ENCODE data around the gene CREG2.
A peak's percentile ranks its signal among the peaks of the same experiment; 100 is the strongest.
"Not testable (repeated sequence)": the region's sequence is repeated elsewhere in the genome, so short reads cannot be mapped to it uniquely, and the experiment has no call there.

The CREG2 gene

GRCh38 chr2:101328474-101329007 lies 58.8 kb downstream of the CREG2 start:
- Mint-ChIP-seq H3K27ac (no peak overlapping the region), H3K9me3 (no peaks in the 10 kb centered on the region), H3K4me1 (no peaks in the 10 kb centered on the region), H3K36me3 (no peaks in the 10 kb centered on the region), H3K4me3 (no peak overlapping the region)
- peak; percentile 88 for ATAC-seq
- peak in 1 of 2 donors; percentile 63 for DNase-seq (ENCODE audit: low spot score in 2 of 2)

GRCh38 chr2:101327863-101328394 lies 59.4 kb downstream of the CREG2 start:
- Mint-ChIP-seq H3K36me3 (no peaks in the 10 kb centered on the region), H3K4me1 (no peaks in the 10 kb centered on the region), H3K9me3 (no peaks in the 10 kb centered on the region), H3K27ac (no peak overlapping the region), H3K4me3 (no peak overlapping the region)
- no peak for DNase-seq (ENCODE audit: low spot score in 2 of 2)
- ATAC-seq: peak; percentile 35

- Mint-ChIP-seq H3K27ac (no peak overlapping the region), H3K4me3 (no peak overlapping the region), H3K4me1 (no peaks in the 10 kb centered on the region), H3K9me3 (no peaks in the 10 kb centered on the region), H3K36me3 (no peaks in the 10 kb centered on the region)
- DNase-seq (ENCODE audit: low spot score in 2 of 2): no peak
- ATAC-seq: no peak
Observed at GRCh38 chr2:101325425-101325824, 61.9 kb downstream of the CREG2 start.

- ATAC-seq; H3K9me3 Mint-ChIP-seq; DNase-seq (ENCODE audit: low spot score in 2 of 2); H3K27ac Mint-ChIP-seq; H3K4me3 Mint-ChIP-seq; H3K36me3 Mint-ChIP-seq: not testable (repeated sequence)
- peaks cover 12% of the 10 kb centered on the region for H3K4me1 Mint-ChIP-seq
Observed at GRCh38 chr2:101316568-101316967, 70.7 kb downstream of the CREG2 start.

- Mint-ChIP-seq H3K9me3 (peaks cover 3% of the 10 kb centered on the region), H3K4me3 (peak overlapping the region; percentile 14), H3K36me3 (peaks cover 24% of the 10 kb centered on the region), H3K27ac (peak overlapping the region; percentile 24), H3K4me1 (peaks cover 44% of the 10 kb centered on the region)
- ATAC-seq (no peak), DNase-seq (ENCODE audit: low spot score in 2 of 2) (no peak)
Observed at GRCh38 chr2:101311696-101312017, 75.6 kb downstream of the CREG2 start.

GRCh38 chr2:101310834-101311695 lies 76.2 kb downstream of the CREG2 start:
- ATAC-seq: no peak
- Mint-ChIP-seq H3K4me3 (peak overlapping the region; percentile 14), H3K9me3 (no peaks in the 10 kb centered on the region), H3K36me3 (peaks cover 30% of the 10 kb centered on the region), H3K4me1 (peaks cover 49% of the 10 kb centered on the region), H3K27ac (peak overlapping the region; percentile 24)
- DNase-seq (ENCODE audit: low spot score in 2 of 2): no peak

GRCh38 chr2:101310090-101310833 lies 77.0 kb downstream of the CREG2 start:
- DNase-seq (ENCODE audit: low spot score in 2 of 2): no peak
- Mint-ChIP-seq H3K36me3 (peaks cover 38% of the 10 kb centered on the region), H3K4me3 (peak overlapping the region; percentile 90), H3K4me1 (peaks cover 57% of the 10 kb centered on the region), H3K27ac (peak overlapping the region; percentile 24), H3K9me3 (no peaks in the 10 kb centered on the region)
- no peak for ATAC-seq

- Mint-ChIP-seq H3K4me3 (peak within 1 kb of the TSS; percentile 90), H3K27ac (peak within 1 kb of the TSS; percentile 95), H3K36me3 (peaks cover 54% of the 10 kb centered on the region), H3K4me1 (peaks cover 68% of the 10 kb centered on the region), H3K9me3 (no peaks in the 10 kb centered on the region)
- peak; percentile 62 for ATAC-seq
- peak; percentile 94 to 97 for DNase-seq (ENCODE audit: low spot score in 2 of 2)
Observed at GRCh38 chr2:101308432-101309210, 78.7 kb downstream of the CREG2 start, which contains the start of gene RNF149. RNF149 (minus strand) TSS chr2:101308701; CDS start chr2:101308588, 113 bp downstream.

GRCh38 chr2:101307950-101308431 lies 79.3 kb downstream of the CREG2 start:
- Mint-ChIP-seq H3K9me3 (no peaks in the 10 kb centered on the region), H3K4me3 (peak overlapping the region; percentile 90), H3K36me3 (peaks cover 61% of the 10 kb centered on the region), H3K27ac (peak overlapping the region; percentile 95), H3K4me1 (peaks cover 66% of the 10 kb centered on the region)
- ATAC-seq (peak; percentile 3), DNase-seq (ENCODE audit: low spot score in 2 of 2) (peak in 1 of 2 donors; percentile 72)

- DNase-seq (ENCODE audit: low spot score in 2 of 2): peak in 1 of 2 donors; percentile 68
- Mint-ChIP-seq H3K36me3 (peaks cover 65% of the 10 kb centered on the region), H3K4me1 (peaks cover 70% of the 10 kb centered on the region), H3K4me3 (peak overlapping the region; percentile 90), H3K9me3 (no peaks in the 10 kb centered on the region), H3K27ac (peak overlapping the region; percentile 95)
- ATAC-seq: peak; percentile 65
Observed at GRCh38 chr2:101307503-101307902, 79.8 kb downstream of the CREG2 start.

- peaks cover 76% of the 10 kb centered on the region for H3K4me1 Mint-ChIP-seq
- H3K9me3 Mint-ChIP-seq: no peaks in the 10 kb centered on the region
- ATAC-seq: peak; percentile 0
- peak overlapping the region; percentile 90 for H3K4me3 Mint-ChIP-seq
- peak overlapping the region; percentile 95 for H3K27ac Mint-ChIP-seq
- DNase-seq (ENCODE audit: low spot score in 2 of 2): peak in 1 of 2 donors; percentile 67
- peaks cover 76% of the 10 kb centered on the region for H3K36me3 Mint-ChIP-seq
Observed at GRCh38 chr2:101306410-101306809, 80.9 kb downstream of the CREG2 start.

- ATAC-seq: no peak
- no peaks in the 10 kb centered on the region for H3K9me3 Mint-ChIP-seq
- H3K4me3 Mint-ChIP-seq: peak overlapping the region; percentile 90
- peaks cover 85% of the 10 kb centered on the region for H3K36me3 Mint-ChIP-seq
- no peak for DNase-seq (ENCODE audit: low spot score in 2 of 2)
- peaks cover 76% of the 10 kb centered on the region for H3K4me1 Mint-ChIP-seq
- peak overlapping the region; percentile 95 for H3K27ac Mint-ChIP-seq
Observed at GRCh38 chr2:101305492-101306078, 81.7 kb downstream of the CREG2 start.

GRCh38 chr2:101305035-101305434 lies 82.3 kb downstream of the CREG2 start:
- Mint-ChIP-seq H3K36me3 (peaks cover 90% of the 10 kb centered on the region), H3K4me1 (peaks cover 76% of the 10 kb centered on the region), H3K4me3 (peak overlapping the region; percentile 90), H3K27ac (peak overlapping the region; percentile 95), H3K9me3 (no peaks in the 10 kb centered on the region)
- DNase-seq (ENCODE audit: low spot score in 2 of 2) (no peak), ATAC-seq (peak; percentile 71)

GRCh38 chr2:101303688-101304087 lies 83.6 kb downstream of the CREG2 start:
- peaks cover 79% of the 10 kb centered on the region for H3K4me1 Mint-ChIP-seq
- peak overlapping the region; percentile 95 for H3K27ac Mint-ChIP-seq
- ATAC-seq (no peak), DNase-seq (ENCODE audit: low spot score in 2 of 2) (no peak)
- H3K36me3 Mint-ChIP-seq: peaks cover 97% of the 10 kb centered on the region
- peak overlapping the region; percentile 90 for H3K4me3 Mint-ChIP-seq
- H3K9me3 Mint-ChIP-seq: no peaks in the 10 kb centered on the region

All from stimulated activated effector memory CD8-positive, alpha-beta T cell treated with anti-CD3 and anti-CD28 coated beads, Interleukin-12 subunit alpha, Interleukin-12 subunit beta, amount 100 ng/mL, for 72 hours (primary cell).